ENCODE results near the gene ZFHX3. TPM values are rescaled to one million over a fixed set of nuclear protein-coding genes. Genes with fewer than 3 reads are reported as not detected.

The ZFHX3 gene
- polyA plus RNA-seq, 1 donor (not counting 4 experiments of a cell fraction or from before 2014, with no cell fraction given), result 1.2 TPM

DNA sequence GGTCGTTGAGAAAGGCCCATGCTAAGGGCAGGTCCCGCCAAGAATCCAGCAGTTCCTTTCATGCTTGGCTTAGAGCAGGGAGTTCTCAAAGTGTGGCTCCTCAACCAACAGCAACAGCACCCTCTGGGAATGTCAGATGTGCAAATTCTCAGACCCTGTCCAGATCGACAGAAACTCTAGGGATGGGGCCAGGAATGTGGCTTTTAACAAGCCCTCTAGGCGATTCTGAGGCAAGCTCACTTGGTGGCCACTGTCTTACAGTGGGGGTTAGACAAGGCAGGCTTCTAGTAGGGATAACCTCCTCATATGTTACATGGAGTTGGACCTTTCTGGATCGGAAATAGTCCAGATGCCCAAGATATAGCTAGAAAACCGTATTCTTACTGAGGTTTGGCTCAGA lies 144.8 kb downstream of the ZFHX3 start:
- Histone ChIP-seq H3K9ac (ENCODE audit: control insufficient read depth, extremely low read depth, insufficient read depth, low read length) (no peak overlapping the region), H3K27ac (ENCODE audit: control insufficient read depth, insufficient read depth, low read length) (no peak overlapping the region), H3K4me1 (ENCODE audit: control insufficient read depth, extremely low read depth, insufficient read depth, low read length) (peaks cover 2% of the 10 kb centered on the region), H3K4me3 (ENCODE audit: control insufficient read depth in 2 of 3, extremely low read depth in 1 of 3, insufficient read depth in 2 of 3, low read depth in 1 of 3, low read length in 3 of 3) (no peak overlapping the region), H3K27me3 (ENCODE audit: control insufficient read depth, extremely low read depth, insufficient read depth, low read length) (no peaks in the 10 kb centered on the region), H2AFZ (ENCODE audit: control insufficient read depth, low read length) (no peak overlapping the region), H3K9me3 (ENCODE audit: control insufficient read depth, low read depth, low read length) (no peaks in the 10 kb centered on the region), H3K4me2 (ENCODE audit: control insufficient read depth, extremely low read depth, insufficient read depth, low read depth, low read length) (no peak overlapping the region), H3K79me2 (ENCODE audit: control insufficient read depth, insufficient read depth, low read length) (no peaks in the 10 kb centered on the region), H4K20me1 (ENCODE audit: control insufficient read depth, extremely low read depth, insufficient read depth, low read length) (peaks cover 3% of the 10 kb centered on the region), H3K9me1 (ENCODE audit: control insufficient read depth, extremely low read depth, insufficient read depth, low read length) (no peaks in the 10 kb centered on the region), H3K36me3 (ENCODE audit: control insufficient read depth in 2 of 2, extremely low read depth in 1 of 2, insufficient read depth in 2 of 2, low read length in 2 of 2) (no peaks in the 10 kb centered on the region)
- DNase-seq (ENCODE audit: low read depth, low spot score) (no peak), FAIRE-seq (no peak)
- dilution Hi-C loops (cut with MboI; ENCODE audit: extremely low pct_ligation_motif_present, low sequenced_read_pairs), result no loop called here
- TF ChIP-seq, protein P1, sequence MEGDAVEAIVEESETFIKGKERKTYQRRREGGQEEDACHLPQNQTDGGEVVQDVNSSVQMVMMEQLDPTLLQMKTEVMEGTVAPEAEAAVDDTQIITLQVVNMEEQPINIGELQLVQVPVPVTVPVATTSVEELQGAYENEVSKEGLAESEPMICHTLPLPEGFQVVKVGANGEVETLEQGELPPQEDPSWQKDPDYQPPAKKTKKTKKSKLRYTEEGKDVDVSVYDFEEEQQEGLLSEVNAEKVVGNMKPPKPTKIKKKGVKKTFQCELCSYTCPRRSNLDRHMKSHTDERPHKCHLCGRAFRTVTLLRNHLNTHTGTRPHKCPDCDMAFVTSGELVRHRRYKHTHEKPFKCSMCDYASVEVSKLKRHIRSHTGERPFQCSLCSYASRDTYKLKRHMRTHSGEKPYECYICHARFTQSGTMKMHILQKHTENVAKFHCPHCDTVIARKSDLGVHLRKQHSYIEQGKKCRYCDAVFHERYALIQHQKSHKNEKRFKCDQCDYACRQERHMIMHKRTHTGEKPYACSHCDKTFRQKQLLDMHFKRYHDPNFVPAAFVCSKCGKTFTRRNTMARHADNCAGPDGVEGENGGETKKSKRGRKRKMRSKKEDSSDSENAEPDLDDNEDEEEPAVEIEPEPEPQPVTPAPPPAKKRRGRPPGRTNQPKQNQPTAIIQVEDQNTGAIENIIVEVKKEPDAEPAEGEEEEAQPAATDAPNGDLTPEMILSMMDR (optimal IDR thresholded peaks at IDR 0.05 in 1 of 3, IDR thresholded peaks at IDR 0.05 in 1 of 3, conservative IDR thresholded peaks at IDR 0.05 in 1 of 3; ENCODE audit: extremely low read depth in 1 of 3, insufficient read depth in 2 of 3, low read length in 3 of 3), result no peak
- no peak for TF ChIP-seq EZH2 (IDR thresholded peaks at IDR 0.05; ENCODE audit: low read length)

DNA sequence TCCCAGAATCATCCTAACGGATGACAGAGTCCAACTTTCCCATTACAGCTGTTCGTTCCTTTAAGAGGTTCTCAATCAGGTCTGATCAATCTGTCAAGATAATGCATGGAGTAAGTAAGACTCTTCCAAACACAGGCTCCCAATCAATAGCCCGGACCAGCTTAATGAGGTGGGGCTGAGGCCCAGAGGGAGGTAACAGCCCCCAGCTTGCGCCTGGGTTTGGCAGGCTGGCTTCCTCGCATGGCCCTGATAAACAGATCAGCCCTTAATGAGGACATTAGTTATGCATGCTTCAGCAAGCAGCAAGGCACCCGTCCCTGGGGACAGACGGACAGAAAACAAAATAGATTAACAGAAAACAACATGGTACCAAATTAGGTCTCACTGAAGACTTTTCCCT lies 145.7 kb downstream of the ZFHX3 start:
- dilution Hi-C loops (cut with MboI; ENCODE audit: extremely low pct_ligation_motif_present, low sequenced_read_pairs), result no loop called here

More for the DNA sequence above, 145.7 kb downstream of the ZFHX3 start:
- DNase-seq (ENCODE audit: low read depth, low spot score) (no peak), FAIRE-seq (no peak)
- no peak overlapping the region for H3K4me3 ChIP-seq (ENCODE audit: control insufficient read depth in 2 of 3, extremely low read depth in 1 of 3, insufficient read depth in 2 of 3, low read depth in 1 of 3, low read length in 3 of 3)
- no peak overlapping the region for H3K9ac ChIP-seq (ENCODE audit: control insufficient read depth, extremely low read depth, insufficient read depth, low read length)
- peaks cover 3% of the 10 kb centered on the region for H4K20me1 ChIP-seq (ENCODE audit: control insufficient read depth, extremely low read depth, insufficient read depth, low read length)
- no peaks in the 10 kb centered on the region for H3K36me3 ChIP-seq (ENCODE audit: control insufficient read depth in 2 of 2, extremely low read depth in 1 of 2, insufficient read depth in 2 of 2, low read length in 2 of 2)
- H3K4me2 ChIP-seq (ENCODE audit: control insufficient read depth, extremely low read depth, insufficient read depth, low read depth, low read length), result no peak overlapping the region
- no peaks in the 10 kb centered on the region for H3K27me3 ChIP-seq (ENCODE audit: control insufficient read depth, extremely low read depth, insufficient read depth, low read length)
- TF ChIP-seq, protein P1 (optimal IDR thresholded peaks at IDR 0.05 in 1 of 3, IDR thresholded peaks at IDR 0.05 in 1 of 3, conservative IDR thresholded peaks at IDR 0.05 in 1 of 3; ENCODE audit: extremely low read depth in 1 of 3, insufficient read depth in 2 of 3, low read length in 3 of 3), result no peak
- no peak for TF ChIP-seq EZH2 (IDR thresholded peaks at IDR 0.05; ENCODE audit: low read length)
- H3K79me2 ChIP-seq (ENCODE audit: control insufficient read depth, insufficient read depth, low read length), result no peaks in the 10 kb centered on the region
- no peak overlapping the region for H3K27ac ChIP-seq (ENCODE audit: control insufficient read depth, insufficient read depth, low read length)
- H2AFZ ChIP-seq (ENCODE audit: control insufficient read depth, low read length), result no peak overlapping the region
- peaks cover 2% of the 10 kb centered on the region for H3K4me1 ChIP-seq (ENCODE audit: control insufficient read depth, extremely low read depth, insufficient read depth, low read length)
- no peaks in the 10 kb centered on the region for H3K9me1 ChIP-seq (ENCODE audit: control insufficient read depth, extremely low read depth, insufficient read depth, low read length)
- H3K9me3 ChIP-seq (ENCODE audit: control insufficient read depth, low read depth, low read length), result no peaks in the 10 kb centered on the region
